Urinary bladder (tissue), 4 donors: ENCODE measurements around the gene APOB. TPM values are rescaled to one million over a fixed set of nuclear protein-coding genes. Genes with fewer than 3 reads are reported as not detected.

Experiments
- DNase-seq: peaks from one replicate; pipeline ENCODE4 v3.0.0-alpha.2; 2015; ENCODE audit errors: extremely low spot score
- H3K27ac ChIP-seq: one replicate; pipeline ENCODE4 v1.5.1; 2013; ENCODE audit warnings: low read depth, mild to moderate bottlenecking, moderate library complexity
- H3K36me3 ChIP-seq: one replicate; pipeline ENCODE4 v1.6.1; 2013; ENCODE audit warnings: mild to moderate bottlenecking, moderate library complexity; ENCODE audit not compliant: insufficient read depth
- H3K4me1 ChIP-seq: one replicate; pipeline ENCODE4 v1.6.1; 2013; ENCODE audit warnings: mild to moderate bottlenecking, moderate library complexity; ENCODE audit not compliant: insufficient read depth
- H3K4me3 ChIP-seq: one replicate; pipeline ENCODE4 v1.5.1; 2013; ENCODE audit warnings: low read depth, low read length
- WGBS: extraction: QIAGEN DNeasy Blood & Tissue Kit; methylation state at CpG from one replicate; pipeline ENCODE4 v1.1.7; 2013; 5-methylcytosine and 5-hydroxymethylcytosine counted together
- polyA plus RNA-seq: library from polyadenylated mRNA; stranded (reverse); fragments of 200-250 nt; gene quantifications from one replicate; pipeline ENCODE4 v1.2.3, GENCODE V29; 2013
- total RNA-seq: library from RNA; depleted of rRNA; stranded (reverse); fragments of >200 nt; gene quantifications from one replicate; pipeline ENCODE4 v1.2.3, GENCODE V29; 2014
- donor health status: healthy with polysubstance abuse.
- donor health status: healthy.

The APOB gene
- total and polyA plus RNA-seq, 2 donors: 0.32 to 0.49 TPM

- H3K36me3 ChIP-seq: no peaks in the 10 kb centered on the region
- 67% methylated on average over 16 of the region's 16 CpGs for WGBS
- no peak for DNase-seq
- no peak overlapping the region for H3K27ac ChIP-seq
- no peak overlapping the region for H3K4me3 ChIP-seq
- H3K4me1 ChIP-seq: no peaks in the 10 kb centered on the region
These were observed 1.7 kb downstream of the APOB start for GRCh38 chr2:21041943-21042707.

GRCh38 chr2:21041462-21041861 lies 2.4 kb downstream of the APOB start:
- no peak for DNase-seq
- no peak overlapping the region for H3K4me3 ChIP-seq
- H3K36me3 ChIP-seq: no peaks in the 10 kb centered on the region
- no peak overlapping the region for H3K27ac ChIP-seq
- H3K4me1 ChIP-seq: no peaks in the 10 kb centered on the region
- 88% methylated on average over 4 of the region's 4 CpGs for WGBS

- Histone ChIP-seq H3K36me3 (no peaks in the 10 kb centered on the region), H3K27ac (no peak overlapping the region), H3K4me3 (no peak overlapping the region), H3K4me1 (no peaks in the 10 kb centered on the region)
- DNase-seq: no peak
- WGBS: 84% methylated on average over 14 of the region's 14 CpGs
These were observed 3.1 kb downstream of the APOB start for GRCh38 chr2:21040468-21041377.

- Histone ChIP-seq H3K4me1 (no peaks in the 10 kb centered on the region), H3K4me3 (no peak overlapping the region), H3K36me3 (no peaks in the 10 kb centered on the region), H3K27ac (no peak overlapping the region)
- WGBS: 80% methylated on average over 10 of the region's 10 CpGs
- no peak for DNase-seq
These were observed 3.9 kb downstream of the APOB start for GRCh38 chr2:21039979-21040467.

DNA sequence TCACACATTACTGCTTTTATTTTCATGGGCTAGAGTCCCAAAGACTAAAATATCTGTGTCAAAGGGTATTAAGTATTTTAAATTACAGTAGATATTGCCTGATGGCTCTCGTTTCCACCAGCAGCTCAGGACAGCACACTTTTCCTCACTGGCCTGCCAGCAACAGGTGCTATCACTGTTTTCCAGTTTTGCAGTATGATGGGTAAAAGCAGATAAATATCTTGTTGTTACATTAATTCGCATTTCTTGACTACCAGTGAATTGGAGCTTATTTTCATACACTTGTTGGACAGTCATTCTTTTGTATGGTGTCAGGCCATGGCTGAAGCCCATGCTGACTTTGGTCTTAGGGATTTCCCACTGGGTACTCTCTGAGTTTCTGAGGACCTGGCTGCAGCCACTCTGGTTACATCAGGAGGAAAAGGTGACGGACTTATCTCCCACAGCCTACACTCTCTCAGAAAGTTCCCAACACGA lies 4.8 kb downstream of the APOB start:
- Histone ChIP-seq H3K4me1 (no peaks in the 10 kb centered on the region), H3K4me3 (no peak overlapping the region), H3K27ac (no peak overlapping the region), H3K36me3 (no peaks in the 10 kb centered on the region)
- no peak for DNase-seq
- whole genome bisulfite sequencing: 65% methylated on average over 4 of the region's 4 CpGs

GRCh38 chr2:21038403-21039073 lies 5.3 kb downstream of the APOB start:
- DNase-seq: no peak
- H3K36me3 ChIP-seq: no peaks in the 10 kb centered on the region
- no peaks in the 10 kb centered on the region for H3K4me1 ChIP-seq
- H3K27ac ChIP-seq: no peak overlapping the region
- no peak overlapping the region for H3K4me3 ChIP-seq
- WGBS: 63% methylated on average over 4 of the region's 4 CpGs

DNA sequence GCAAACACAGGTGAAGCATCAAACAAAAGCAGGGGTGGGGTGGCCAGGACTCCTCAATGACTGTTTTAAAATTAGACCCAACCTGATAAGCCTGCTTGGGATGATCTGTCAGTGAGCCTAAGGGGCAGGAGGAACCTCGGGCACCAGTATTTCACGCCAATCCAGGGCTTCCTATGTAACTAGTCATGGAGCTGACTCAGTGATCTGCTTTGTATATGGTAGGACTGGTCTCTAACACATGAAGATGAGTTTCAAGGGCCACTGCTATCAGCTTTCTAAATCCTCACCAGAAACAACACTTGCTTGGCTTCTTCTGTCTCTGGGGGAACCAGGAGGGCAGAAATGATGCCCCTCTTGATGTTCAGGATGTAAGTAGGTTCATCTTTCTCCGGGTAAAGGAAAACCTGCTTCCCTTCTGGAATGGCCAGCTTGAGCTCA lies 6.2 kb downstream of the APOB start:
- no peak for DNase-seq
- H3K4me1 ChIP-seq: no peaks in the 10 kb centered on the region
- no peaks in the 10 kb centered on the region for H3K36me3 ChIP-seq
- H3K4me3 ChIP-seq: no peak overlapping the region
- H3K27ac ChIP-seq: no peak overlapping the region
- 90% methylated on average over 3 of the region's 3 CpGs for WGBS

GRCh38 chr2:21036708-21037670 lies 6.9 kb downstream of the APOB start:
- WGBS: 91% methylated on average over 15 of the region's 15 CpGs
- Histone ChIP-seq H3K27ac (no peak overlapping the region), H3K4me3 (no peak overlapping the region), H3K36me3 (no peaks in the 10 kb centered on the region), H3K4me1 (no peaks in the 10 kb centered on the region)
- DNase-seq: no peak

- H3K27ac ChIP-seq: no peak overlapping the region
- DNase-seq: no peak
- 91% methylated on average over 4 of the region's 4 CpGs for WGBS
- no peaks in the 10 kb centered on the region for H3K36me3 ChIP-seq
- H3K4me1 ChIP-seq: no peaks in the 10 kb centered on the region
- H3K4me3 ChIP-seq: no peak overlapping the region
These were observed 7.7 kb downstream of the APOB start for GRCh38 chr2:21035974-21036707.

GRCh38 chr2:21035282-21035973 lies 8.4 kb downstream of the APOB start:
- no peaks in the 10 kb centered on the region for H3K36me3 ChIP-seq
- no peak for DNase-seq
- no peak overlapping the region for H3K27ac ChIP-seq
- WGBS: 85% methylated on average over 6 of the region's 6 CpGs
- no peaks in the 10 kb centered on the region for H3K4me1 ChIP-seq
- no peak overlapping the region for H3K4me3 ChIP-seq

DNA sequence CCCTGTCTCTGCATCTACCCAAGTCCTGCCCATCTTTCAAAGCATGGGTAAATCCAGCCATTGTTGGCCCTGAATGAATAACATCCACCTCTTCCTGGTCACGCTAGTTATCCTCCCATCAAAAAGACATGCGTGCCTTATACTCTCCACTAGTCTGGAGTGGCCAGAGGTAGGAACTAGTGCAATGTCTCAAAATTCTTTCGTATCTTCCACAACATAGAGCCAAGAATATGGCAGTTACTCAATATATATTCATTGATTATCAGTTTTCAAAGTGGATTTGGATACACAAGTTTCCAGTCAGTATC lies 8.9 kb downstream of the APOB start:
- no peak for DNase-seq
- WGBS: 92% methylated on average over 3 of the region's 3 CpGs
- H3K4me1 ChIP-seq: no peaks in the 10 kb centered on the region

More for the DNA sequence above, 8.9 kb downstream of the APOB start:
- no peak overlapping the region for H3K4me3 ChIP-seq
- H3K27ac ChIP-seq: no peak overlapping the region
- no peaks in the 10 kb centered on the region for H3K36me3 ChIP-seq
